Cerebellar cortex (tissue), 1 donor: ENCODE data around the gene MSL3.

Experiments used
- DNase-seq: peaks from one replicate; pipeline ENCODE4 v3.0.0-alpha.2; 2015; ENCODE audit warnings: low spot score

MSL3 gene

DNA sequence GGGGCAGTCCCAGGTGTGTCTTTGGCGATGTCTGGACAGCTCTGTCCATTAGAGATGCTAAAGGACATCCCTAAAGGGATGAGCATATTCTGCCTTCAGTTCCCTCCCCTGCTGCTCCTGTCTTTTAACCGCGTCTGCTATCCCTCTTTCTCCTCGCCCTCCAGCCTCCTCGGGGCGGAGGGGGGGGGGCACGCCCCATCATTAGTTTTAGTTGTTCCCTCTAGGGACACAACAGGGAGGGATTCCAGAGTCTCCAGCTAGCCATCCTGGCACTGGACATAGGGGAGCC is 1.1 kb downstream of the MSL3 start:
- no peak for DNase-seq

DNA sequence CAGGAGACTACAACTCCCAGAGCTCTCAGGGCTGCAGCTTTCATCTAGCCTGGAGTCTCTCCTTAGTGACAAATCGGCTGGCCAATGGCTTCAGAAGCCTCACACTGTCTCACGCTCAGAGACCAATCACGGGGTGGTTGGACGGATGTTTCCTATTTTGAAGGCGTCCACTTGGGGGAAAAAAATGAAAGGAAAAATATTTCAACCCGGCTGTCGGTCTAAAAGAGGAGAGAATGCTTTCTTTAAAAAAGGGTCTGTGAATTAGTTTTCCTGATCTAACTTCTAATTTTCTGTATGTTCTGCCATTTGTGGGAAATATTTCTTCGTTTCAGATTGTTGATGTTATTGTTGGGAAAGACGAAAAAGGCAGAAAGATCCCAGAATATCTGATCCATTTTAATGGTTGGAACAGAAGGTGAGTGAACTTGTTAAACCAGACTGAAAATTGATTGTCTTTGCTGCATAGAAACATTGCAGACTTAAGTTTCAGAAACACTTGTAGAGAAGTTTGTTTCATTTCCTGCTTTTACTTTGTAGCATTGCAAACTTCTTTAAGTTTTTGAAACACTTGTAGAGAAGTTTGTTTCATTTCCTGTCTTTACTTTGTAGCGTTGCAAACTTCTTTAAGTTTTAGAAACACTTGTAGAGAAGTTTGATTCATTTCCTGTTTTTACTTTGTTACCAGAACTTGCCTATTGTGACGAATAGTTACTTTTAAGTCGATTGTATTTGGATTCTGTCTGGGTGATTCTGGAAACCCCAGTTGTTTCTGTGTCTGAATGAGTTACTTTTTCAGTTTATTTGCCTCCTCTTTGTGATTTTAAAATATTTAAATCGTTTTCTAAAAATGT is 1.6 kb downstream of the MSL3 start:
- peak; percentile 97 for DNase-seq

DNA sequence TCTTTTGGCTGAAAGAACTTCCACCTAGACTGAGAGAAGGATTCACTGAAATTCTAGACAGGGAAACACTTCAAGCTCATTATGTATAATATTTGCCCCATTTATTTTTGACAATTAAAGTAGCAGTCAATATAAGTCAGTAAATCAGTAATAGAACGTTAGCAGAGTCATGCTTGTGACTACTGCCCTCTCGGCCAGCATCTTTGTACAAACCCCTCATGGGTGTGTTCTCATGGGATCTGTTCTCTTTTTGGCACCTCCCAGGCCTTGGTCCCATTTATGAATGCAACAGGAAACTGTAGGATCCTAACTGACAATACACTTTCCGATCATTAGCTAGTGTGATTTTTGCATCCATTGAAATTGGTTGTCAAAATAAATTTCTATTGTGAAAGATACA is 2.9 kb downstream of the MSL3 start:
- DNase-seq: no peak

DNA sequence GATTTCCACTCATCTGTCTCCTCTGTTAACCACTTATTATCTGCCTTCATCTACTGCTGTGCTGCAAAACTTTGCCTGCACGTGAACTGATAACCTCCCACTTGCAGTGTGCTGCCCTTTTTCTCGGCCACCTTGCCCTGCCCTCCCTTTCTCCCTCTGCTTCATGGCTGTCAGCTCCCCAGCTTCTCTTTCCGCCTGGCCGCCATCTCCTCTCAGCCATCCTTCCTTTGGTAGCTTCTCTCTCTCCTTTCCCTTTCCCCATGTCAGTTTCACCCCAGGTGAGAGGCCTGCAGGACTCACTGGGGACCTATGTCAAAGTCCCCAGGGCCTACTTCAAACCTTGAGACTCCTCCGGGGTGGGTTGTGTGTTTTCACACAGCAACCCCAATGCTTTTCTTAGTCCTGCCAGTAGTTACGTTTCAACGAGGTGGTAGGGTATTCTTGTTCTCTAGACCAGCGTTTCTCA is 6.6 kb downstream of the MSL3 start:
- DNase-seq: no peak

DNA sequence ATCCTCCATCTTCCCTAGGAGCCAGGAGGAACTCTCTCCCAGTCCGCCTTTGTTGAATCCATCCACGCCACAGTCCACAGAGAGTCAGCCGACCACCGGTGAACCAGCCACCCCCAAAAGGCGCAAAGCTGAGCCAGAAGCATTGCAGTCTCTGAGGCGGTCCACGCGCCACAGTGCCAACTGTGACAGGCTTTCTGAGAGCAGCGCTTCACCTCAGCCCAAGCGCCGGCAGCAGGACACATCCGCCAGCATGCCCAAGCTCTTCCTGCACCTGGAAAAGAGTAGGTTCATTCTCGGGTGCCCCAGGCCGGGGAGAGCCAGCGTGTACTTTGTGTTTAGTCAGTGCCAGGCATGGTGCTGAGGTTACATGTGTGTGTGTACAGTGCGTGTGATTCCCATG is 7.4 kb downstream of the MSL3 start:
- DNase-seq: no peak

DNA sequence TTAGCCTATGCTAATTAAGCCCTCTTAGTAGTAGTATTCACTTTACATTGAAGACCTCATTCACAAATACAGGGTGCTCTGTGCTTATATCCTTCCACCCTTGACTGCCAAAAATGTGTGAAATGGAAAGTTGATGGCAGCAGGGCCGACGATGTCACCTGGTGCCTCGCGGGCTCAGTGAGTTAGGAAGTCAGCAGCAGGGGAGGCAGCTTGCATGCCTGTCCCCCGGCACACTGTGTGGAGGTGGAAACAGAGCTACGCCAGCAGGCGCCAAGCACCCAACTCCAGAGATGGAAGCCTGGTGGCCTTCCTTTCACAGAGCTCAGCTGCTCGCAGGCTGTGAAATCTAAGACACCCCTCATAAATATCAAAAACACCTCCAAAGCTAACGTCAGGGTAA is 8.4 kb downstream of the MSL3 start:
- DNase-seq: no peak

DNA sequence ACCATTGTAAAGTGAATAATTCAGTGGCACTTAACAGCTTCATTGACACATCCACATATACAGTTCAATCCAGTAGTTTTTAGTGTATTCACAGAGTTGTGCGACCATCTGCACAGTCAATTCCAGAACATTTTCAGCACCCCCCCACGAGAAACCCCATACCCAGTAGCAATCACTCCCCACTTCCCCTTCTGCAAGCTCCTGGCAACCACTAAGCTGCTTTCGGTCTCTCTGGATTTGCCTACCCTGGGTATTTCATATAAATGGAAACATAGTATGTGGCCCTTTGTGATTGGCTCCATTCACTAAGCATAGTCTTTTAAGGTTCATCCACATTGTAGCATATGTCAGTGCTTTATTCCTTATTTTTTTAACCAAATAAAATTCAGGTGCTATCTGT is 10.0 kb downstream of the MSL3 start:
- DNase-seq: no peak

DNA sequence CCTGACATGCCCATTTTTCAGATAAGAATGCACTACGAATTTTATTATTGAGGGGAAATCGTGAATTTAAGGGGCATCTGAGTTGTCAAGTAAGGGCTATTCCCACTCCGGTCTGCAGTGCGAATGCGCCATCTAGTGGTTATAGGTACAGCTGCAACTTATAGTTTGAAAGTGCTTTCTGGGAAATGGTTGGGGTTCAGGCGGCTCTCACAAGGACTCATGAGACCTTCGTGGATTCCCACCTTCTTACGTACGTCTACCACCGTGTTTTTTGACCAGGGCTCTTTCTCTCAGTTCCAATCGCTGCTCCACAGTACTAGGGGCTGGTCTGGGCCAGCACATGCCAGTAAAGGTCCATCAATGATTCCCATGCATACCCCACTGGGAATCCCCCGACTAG is 12.3 kb downstream of the MSL3 start:
- DNase-seq: peak; percentile 65

DNA sequence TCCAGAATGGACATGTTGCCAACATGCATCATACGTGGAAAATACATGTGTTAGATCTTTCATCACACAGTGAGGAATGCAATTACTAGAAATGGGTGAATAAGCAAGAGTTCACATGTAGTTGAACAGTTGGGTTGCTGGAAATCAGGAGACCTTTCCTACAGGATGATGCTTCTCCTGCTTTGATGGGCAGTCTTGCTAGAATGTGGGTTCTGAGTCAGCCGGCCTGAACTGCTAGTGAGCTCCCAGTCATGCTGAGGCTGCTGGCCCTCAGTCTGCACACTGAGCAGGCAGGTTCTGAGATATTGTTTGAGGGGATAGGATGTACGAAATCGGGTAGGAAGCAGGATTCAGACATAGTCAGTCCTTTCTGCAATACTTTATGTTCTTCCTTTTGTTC is 20.2 kb downstream of the MSL3 start:
- no peak for DNase-seq

DNA sequence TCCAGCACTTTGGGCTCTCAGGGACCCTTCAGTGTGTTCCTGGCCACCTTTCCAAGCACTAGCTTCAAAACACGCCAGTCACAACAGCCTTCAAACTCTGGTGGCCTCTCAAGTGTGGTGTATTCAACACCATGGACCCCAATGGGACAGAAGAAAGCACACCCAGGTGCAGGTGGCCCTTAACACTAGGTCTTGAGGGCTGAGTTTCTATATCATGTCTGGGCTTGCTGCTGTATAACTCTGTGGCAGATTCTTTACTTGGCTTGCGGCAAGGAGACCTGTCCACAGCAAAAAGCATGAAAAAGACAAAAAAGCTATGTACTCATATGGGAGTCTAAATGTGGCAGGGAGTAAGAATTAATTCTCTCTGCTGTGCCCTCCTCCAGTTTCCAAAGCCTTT is 23.1 kb downstream of the MSL3 start:
- DNase-seq: no peak

DNA sequence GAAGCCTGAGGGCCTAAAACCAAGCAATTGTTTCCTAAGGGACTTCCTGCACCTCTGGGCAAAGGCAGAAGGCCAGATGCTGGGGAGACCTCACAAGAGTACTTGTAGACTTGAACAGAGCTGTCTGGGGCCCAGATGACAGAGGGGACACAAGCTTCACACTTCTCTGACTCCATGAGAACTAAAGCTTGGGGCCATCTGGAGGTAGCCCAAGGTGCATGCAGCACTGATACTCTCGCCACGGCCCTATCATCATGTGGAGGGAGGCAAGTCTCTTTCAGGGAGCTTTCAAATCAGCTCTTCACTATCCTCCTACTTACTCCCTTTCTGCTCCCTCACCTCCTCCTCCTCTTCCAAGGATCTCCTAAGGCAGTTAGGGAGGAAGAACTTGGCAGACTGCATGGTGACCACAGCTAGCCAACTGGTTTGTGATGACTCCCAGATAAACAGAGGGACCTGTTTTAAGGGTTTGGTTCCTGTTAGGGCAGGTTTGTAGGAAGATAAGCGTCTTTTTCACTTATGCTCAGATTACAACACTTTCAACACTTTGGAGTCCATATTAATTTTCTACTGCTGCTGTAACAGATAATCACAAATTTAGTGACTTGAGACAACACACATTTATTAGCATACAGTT is 23.8 kb downstream of the MSL3 start:
- DNase-seq: no peak

DNA sequence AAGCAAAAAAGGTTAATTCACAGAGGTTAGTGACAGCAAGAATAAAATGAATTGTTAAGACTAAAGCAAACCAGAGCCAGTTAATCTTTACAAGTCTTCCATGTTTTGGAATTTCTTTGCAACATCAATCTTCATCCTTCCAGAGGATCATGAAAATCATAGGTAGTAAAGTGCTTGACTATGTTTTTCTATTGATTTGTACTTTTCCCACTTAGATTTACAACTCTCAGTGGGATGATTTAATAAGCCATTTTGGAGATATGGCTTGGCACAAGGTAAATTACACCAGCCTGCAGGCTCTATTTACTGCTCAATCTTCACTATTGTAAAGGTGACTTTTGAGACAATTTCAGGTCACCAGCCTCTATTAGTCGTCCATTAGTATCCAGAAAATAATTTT is 26.5 kb downstream of the MSL3 start:
- DNase-seq: no peak

DNA sequence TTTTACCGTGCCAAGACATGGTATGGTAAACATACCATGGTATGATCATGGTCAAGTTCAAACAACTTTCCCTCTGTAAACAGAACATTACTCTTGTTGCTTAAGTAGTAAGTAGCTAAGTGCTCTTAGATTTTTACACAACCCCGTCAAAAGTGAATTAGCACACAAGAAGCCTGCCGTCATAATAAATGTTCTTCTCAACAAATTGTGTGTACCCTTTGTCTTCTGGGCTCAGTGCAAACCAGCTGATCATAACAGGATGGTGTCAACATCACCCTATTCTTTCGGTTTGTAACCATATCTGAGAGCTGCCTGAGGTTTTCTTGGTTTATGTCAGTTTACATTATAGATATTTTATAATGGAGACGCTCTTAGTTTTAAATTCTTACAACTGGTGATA is 28.8 kb downstream of the MSL3 start:
- DNase-seq: no peak

DNA sequence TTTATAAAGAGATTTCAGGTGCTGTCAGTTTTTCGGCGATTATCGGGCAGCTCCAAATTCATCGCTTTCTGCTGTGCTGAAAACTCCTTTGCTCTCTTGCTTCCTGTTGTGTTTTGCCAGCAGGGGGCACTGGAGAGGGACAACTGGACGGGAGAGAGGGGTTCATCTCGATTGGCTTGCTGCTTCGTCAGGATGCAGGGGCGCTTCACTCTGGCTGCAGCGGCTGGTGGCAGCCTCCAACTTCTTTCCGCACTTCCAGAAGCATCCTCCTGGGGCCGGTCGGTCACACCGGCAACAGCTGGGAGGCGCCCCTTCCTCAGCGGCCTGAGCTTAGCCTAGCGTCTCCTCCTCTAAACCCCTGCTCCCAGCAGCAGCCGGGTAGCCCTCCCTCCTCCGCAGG is 29.5 kb downstream of the MSL3 start:
- peak; percentile 41 for DNase-seq

DNA sequence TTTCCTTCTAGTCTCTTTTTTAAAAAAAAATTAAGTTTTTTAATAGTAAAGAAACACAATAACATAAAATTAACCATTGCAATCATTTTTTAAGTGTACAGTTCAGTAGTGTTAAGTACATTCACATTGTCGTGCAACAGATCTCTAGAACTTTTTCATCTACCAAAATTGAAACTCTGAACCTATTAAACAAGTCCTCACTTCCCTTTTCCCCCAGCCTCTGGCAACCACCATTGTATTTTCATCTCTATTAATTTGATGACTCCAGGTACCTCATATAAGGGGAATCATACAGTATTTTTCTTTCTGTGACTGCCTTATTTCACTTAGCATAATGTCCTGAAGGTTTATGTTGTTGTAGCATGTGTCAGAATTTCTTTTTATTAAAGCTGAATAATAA is 31.8 kb downstream of the MSL3 start:
- DNase-seq: no peak

DNA sequence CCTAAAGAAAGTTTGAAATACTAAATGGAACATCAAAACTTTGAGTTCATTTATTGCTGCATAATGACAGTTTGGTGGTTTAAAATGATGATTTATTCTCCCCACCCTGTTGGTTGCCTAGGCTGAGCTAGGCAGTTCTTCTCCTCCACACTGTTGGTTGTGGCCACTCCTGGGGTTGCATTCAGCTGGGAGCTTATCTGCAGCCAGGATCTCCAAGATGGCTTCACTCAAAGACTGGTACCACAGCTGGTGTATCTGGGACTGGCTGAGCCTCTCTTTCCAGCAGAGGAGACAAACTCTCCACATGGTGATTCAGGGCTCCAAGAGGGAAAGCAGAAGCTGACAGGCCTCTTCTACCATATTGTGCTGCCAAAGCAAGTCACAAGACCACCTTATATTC is 33.1 kb downstream of the MSL3 start:
- DNase-seq: no peak

DNA sequence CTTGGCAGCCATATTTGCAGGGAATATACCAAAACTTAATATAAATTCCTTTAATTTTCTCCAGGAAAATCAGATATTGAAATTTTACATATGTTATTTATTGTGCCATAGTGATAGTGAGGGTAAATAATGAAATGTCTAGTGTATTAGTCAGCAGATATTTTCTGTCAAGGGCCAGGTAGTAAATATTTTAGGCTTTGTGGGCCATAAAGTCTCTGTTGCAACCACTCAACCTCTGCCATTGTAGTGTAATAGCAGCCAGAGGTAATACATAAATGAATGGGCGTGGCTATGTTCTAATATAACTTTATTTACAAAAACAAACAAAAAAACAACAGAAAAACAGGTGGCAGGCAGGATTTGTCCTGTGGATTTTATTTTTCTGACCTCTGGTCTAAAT is 33.5 kb downstream of the MSL3 start:
- no peak for DNase-seq

DNA sequence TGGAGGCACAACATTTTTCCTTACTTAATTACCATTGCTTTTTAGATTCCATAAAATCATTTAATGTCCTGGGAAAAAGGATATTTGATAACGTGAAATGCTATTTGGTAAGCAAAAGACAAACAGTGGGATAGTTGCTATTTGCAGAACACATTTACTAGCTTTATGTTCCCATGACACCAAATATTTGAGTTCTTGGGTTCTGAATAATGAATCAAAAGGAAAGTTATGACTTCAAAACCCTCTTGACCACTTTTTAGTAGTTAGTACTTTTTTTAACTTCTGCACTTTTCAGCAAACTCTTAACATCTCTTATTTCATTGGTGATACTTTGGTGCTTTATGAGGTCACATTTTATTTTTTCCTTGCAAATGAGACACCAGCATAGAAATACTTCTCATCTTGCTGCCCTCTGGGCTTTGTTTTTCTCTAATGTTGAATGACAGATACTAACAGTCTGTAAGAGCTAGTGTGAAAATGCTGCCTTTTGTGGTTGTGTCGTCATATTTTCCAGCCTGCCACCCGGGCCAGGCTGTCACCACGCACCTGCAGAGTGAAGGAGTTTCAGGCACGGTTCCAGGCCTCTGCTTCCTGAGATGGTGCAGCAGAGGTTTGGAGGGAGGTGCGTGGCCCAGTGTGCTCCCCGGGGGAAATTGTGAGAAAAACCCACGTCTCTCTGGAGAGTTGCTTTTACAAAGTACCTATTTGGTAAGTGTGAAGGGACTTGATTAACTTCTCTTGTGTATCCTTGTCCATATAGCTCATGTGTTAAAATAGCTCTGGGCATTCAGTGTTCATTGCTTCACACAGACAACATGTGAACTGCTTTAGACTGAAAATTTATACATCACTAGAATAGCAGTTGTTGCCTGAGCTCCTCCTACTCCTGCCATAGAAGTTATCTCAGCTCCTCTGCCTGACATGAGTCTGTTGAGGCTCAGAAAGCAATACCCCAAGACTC is 34.7 kb downstream of the MSL3 start:
- DNase-seq: no peak

DNA sequence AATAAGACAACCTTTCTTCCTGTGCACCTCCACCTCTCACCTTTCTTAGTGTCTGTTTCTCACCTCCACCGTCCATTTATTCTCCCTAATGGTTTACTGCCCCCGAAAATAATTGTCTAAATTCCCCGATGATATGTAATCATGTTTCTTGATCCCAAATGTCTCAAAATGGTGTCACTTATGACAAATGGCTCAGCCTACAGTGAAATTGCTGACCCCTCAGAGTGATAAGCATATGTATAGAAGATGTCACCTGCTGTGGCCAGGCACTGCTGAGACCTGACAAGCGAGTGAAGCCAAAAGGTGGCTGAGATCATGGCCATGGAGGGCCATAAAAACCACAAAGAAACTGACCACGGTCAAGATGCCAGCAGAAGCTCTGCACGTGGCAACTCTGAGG is 35.7 kb downstream of the MSL3 start:
- DNase-seq: no peak

DNA sequence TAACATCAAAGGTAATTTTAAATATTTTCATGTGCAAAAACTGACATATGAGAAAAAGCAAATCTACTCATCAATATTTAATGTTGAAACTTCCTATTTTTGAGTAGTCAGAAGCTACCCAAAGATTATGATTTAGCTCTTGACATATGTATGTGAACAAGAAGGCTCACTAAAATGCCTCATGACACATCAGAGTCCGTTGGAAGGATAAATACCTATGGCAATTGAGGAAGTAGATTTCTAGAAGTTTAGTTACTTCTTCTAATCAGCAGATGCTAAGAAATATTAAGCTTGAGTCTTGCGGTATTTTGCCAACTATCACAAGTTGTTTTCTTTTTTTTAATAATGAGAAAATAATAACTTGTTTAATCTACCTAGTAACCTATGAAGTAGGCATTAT is 55.3 kb downstream of the MSL3 start:
- no peak for DNase-seq
